Activated naive CD4-positive, alpha-beta T cell treated with anti-CD3 and anti-CD28 coated beads for 36 hours (primary cell): ENCODE results near the gene DRAXIN. TPM values are rescaled to one million over a fixed set of nuclear protein-coding genes. Genes with fewer than 3 reads are reported as not detected.
A peak's percentile ranks its signal among the peaks of the same experiment; 100 is the strongest.

Source experiments
- CTCF ChIA-PET: fragments of 350-600 bp; sonication (Branson Sonifier 250); formaldehyde crosslinking; loops from one replicate; lab custom pipeline; 2021; ENCODE audit warnings: antibody characterized with exemption; lab: Charles Lee
- DNase-seq: peaks from one replicate; pipeline ENCODE4 v3.0.0-alpha.2; 2020
- H3K27ac Mint-ChIP-seq: one replicate; pipeline ENCODE4 v1.8.0; 2021; ENCODE audit warnings: mild to moderate bottlenecking, mixed read lengths
- H3K27me3 Mint-ChIP-seq: one replicate; pipeline ENCODE4 v1.8.0; 2021; ENCODE audit warnings: low read depth, mixed read lengths
- H3K36me3 Mint-ChIP-seq: one replicate; pipeline ENCODE4 v1.8.0; 2021; ENCODE audit warnings: low read depth, mixed read lengths
- H3K4me1 Mint-ChIP-seq: one replicate; pipeline ENCODE4 v1.8.0; 2021; ENCODE audit warnings: low read depth, mixed read lengths
- H3K4me3 Mint-ChIP-seq: one replicate; pipeline ENCODE4 v1.8.0; 2021; ENCODE audit warnings: mild to moderate bottlenecking, moderate library complexity, mixed read lengths
- H3K9me3 Mint-ChIP-seq: one replicate; pipeline ENCODE4 v1.8.0; 2021; ENCODE audit warnings: mixed read lengths
- intact Hi-C: fragments of 100-400 bp; cut with micrococcal nuclease; formaldehyde crosslinking; loops from one replicate; pipeline ENCODE4 v1.15.1; 2023
- total RNA-seq, 2 experiments: library from RNA; stranded (reverse); gene quantifications; one replicate each; pipeline ENCODE4 v1.2.3, GENCODE V29; 2021

Gene DRAXIN
- total RNA-seq, 2 experiments from 2014 or later: 0.26 to 0.30 TPM

DNA sequence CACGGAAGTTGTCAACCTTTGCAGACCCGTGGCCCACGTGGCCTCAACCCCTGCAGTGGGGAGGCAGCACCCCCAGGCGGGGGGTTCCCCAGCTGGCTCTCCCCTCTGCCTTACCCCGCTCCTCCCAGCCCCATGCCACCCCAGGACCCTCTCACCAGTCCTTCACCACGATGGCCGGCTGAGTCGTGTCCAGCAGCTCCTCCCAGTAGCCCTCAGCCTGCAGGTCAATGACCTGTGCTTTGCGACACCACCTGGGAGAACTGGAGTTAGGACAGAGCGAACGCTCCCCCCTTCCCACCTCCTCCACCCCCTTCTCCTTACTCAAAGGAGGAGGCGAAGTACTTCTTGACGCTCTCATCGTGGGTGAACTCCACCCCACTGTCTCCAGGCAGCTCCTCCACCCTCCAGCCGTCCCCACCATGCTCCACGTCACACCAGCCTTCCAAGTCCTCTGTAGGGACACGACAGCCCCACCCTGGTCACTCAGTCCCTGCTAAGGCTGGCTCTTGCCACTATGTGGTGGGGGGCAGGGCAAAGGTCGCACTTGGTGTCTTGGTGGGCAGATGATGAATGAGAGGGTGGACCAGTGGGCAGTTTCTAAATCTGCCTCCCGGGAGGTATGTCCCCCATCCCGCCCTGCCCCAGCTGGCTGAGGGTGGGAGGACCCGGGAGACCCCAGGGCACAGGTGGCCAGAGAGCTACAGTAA is 41.7 kb upstream of the DRAXIN start:
- peaks cover 17% of the 10 kb centered on the region for H3K4me1 Mint-ChIP-seq
- intact Hi-C loops: loop anchor here (1.0 to 5.0 kb wide), 6 partner anchors 70 to 592 kb away; partner anchors contain the start of genes CLCN6 and MTHFR
- H3K27me3 Mint-ChIP-seq: no peaks in the 10 kb centered on the region
- no peak overlapping the region for H3K4me3 Mint-ChIP-seq
- H3K36me3 Mint-ChIP-seq: no peaks in the 10 kb centered on the region
- no peaks in the 10 kb centered on the region for H3K9me3 Mint-ChIP-seq
- H3K27ac Mint-ChIP-seq: no peak overlapping the region
- DNase-seq: no peak
- CTCF ChIA-PET: interaction anchor here (1.0 to 4.1 kb wide), 23 partner anchors 8 to 612 kb away, joined by 3 to 27 read pairs (median 5); partner anchors contain the start of genes AGTRAP, CLCN6, FBXO6 and MAD2L2

DNA sequence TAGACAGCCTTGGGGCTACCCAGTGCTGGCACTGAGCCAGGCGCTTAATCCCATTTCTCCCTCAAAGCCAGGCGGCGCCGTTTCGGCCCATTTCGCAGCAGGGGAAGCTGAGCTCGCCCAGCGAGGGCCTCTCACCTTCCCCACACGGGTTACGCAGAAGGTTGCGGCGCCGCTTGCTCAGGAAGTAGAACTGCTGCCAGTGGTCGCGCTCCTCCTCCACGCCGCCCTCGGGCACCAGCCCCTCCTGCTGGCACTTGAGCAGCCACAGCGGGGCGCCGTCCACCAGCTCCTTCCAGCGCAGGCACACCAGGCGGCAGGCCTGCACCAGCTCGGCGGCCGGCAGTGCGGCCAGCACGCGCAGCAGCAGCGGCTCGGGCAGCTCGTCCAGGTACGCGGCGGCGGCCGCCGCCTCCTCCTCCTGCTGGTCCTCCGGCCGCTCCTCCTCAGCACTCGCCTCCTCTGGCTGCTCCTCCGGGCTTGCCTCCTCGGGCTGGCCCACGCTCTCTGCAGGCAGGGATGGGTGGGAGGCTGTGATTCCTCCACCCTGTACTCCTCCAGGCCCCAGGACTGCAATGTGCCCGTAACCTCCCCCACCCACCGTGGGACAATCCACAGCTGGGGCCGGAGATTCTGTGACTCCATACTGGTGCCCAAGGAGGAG is 41.0 kb upstream of the DRAXIN start:
- H3K27me3 Mint-ChIP-seq: no peaks in the 10 kb centered on the region
- CTCF ChIA-PET: interaction anchor here (0.6 to 4.1 kb wide), 25 partner anchors 8 to 613 kb away, joined by 3 to 27 read pairs (median 5); partner anchors contain the start of genes AGTRAP, CLCN6, FBXO6 and MAD2L2
- H3K27ac Mint-ChIP-seq: no peak overlapping the region
- H3K4me3 Mint-ChIP-seq: peak overlapping the region; percentile 55
- H3K36me3 Mint-ChIP-seq: no peaks in the 10 kb centered on the region
- peaks cover 19% of the 10 kb centered on the region for H3K4me1 Mint-ChIP-seq
- intact Hi-C loops: loop anchor here (1.0 to 5.0 kb wide), 4 partner anchors 69 to 257 kb away; partner anchors contain the start of genes CLCN6 and MTHFR
- H3K9me3 Mint-ChIP-seq: no peaks in the 10 kb centered on the region
- DNase-seq: peak; percentile 88

DNA sequence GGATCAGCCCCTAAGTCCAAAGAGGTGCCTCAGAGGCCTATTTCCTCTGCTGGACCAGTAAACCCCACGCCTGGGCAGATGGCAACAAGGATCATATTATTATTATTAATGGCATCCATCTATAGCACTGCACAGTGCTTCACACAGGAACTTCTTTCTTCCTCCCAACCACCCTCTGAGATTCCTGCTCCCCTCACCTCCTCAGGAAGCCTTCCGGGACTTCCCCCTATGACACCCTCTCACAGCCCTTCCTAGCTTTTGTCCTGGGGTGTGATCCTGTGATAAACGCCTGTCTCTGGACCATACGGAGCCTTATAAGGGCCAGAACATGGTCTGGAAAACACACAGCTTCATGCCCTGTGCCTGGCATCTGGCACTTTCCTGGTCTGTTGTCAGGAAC is 40.5 kb upstream of the DRAXIN start:
- no peak overlapping the region for H3K27ac Mint-ChIP-seq
- H3K36me3 Mint-ChIP-seq: no peaks in the 10 kb centered on the region
- no peaks in the 10 kb centered on the region for H3K27me3 Mint-ChIP-seq
- intact Hi-C loops: loop anchor here (5.0 kb wide), 3 partner anchors 156 to 256 kb away; partner anchors contain the start of genes CLCN6 and MTHFR
- H3K4me3 Mint-ChIP-seq: peak overlapping the region; percentile 55
- CTCF ChIA-PET: interaction anchor here (0.6 to 4.1 kb wide), 22 partner anchors 9 to 613 kb away, joined by 3 to 27 read pairs (median 6); partner anchors contain the start of genes AGTRAP, CLCN6, FBXO6 and MAD2L2
- H3K4me1 Mint-ChIP-seq: peaks cover 25% of the 10 kb centered on the region
- H3K9me3 Mint-ChIP-seq: no peaks in the 10 kb centered on the region
- no peak for DNase-seq

DNA sequence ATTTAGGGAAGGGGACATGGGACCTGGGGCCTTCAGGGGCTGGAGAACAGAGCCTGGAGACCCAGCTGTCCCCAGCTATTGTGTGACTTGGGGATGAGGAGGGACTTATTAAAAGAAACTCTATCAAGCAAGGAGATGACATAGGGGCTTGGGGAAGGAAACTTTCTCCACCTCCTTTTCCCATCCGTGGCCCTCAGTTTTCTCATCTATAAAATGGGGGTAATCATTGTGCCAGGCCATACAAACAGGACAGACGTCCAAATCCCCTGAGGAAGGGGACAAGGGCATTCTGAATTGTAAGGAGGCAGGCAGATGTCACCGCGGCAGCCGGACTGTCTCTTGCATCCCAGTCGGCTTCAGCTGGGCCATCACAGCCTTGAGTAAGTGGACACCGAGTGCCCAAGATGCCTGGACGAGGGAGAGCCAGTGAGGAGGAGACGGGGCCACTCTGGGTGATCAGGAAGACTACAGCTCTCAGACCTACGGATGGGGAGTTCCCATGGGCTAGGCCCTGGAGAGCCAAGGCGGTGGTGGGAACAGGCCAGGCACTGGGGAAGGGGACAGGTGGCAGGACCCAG is 39.2 kb upstream of the DRAXIN start:
- H3K9me3 Mint-ChIP-seq: no peaks in the 10 kb centered on the region
- H3K36me3 Mint-ChIP-seq: no peaks in the 10 kb centered on the region
- H3K27ac Mint-ChIP-seq: no peak overlapping the region
- intact Hi-C loops: loop anchor here (5.0 kb wide), 3 partner anchors 155 to 255 kb away; partner anchors contain the start of genes CLCN6 and MTHFR
- no peak for DNase-seq
- CTCF ChIA-PET: interaction anchor here (0.6 to 4.1 kb wide), 10 partner anchors 9 to 375 kb away, joined by 3 to 27 read pairs (median 7); partner anchors contain the start of genes AGTRAP and FBXO6
- H3K4me3 Mint-ChIP-seq: no peak overlapping the region
- peaks cover 26% of the 10 kb centered on the region for H3K4me1 Mint-ChIP-seq
- no peaks in the 10 kb centered on the region for H3K27me3 Mint-ChIP-seq

DNA sequence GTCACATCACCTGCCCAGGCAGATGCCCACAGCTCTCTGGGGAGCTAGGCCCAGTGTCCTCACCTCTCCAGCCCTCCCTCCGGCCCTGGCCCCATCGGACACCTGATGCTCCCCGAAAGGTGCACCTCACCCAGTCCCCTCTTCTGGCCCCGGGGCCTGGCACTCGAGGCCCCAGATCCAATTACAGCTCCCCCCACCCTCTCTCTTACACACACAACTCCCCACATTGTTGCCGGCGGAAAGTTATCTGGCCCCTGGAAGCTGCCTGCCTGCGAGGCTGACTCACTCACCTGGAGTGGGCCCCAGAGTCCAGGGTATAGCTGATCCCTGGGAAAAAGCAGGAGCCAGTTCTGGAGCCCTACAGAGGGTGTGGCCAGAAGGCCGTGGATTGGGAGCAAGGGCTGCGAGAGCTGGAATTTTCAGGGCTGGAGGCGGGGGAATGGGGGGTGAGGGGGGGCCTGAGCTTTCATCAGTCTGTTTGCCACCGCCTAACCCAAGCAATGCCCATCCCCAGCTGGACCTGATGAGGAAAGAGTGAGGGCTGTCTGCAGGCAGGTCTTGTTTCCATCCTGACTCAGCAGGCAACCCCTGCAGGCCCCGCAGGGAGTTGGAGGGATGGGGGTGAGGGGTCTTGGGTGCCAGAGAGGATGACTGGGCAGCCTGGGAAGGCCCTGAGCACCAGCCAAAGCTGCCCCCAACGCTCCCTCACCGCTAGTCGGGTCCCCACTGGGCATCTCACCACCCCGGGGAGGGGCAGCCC is 38.2 kb upstream of the DRAXIN start:
- Mint-ChIP-seq H3K36me3 (no peaks in the 10 kb centered on the region), H3K4me1 (peaks cover 26% of the 10 kb centered on the region), H3K27ac (no peak overlapping the region), H3K9me3 (no peaks in the 10 kb centered on the region), H3K27me3 (no peaks in the 10 kb centered on the region), H3K4me3 (peak overlapping the region; percentile 56)
- DNase-seq: no peak
- CTCF ChIA-PET: interaction anchor here (0.6 to 4.1 kb wide), 11 partner anchors 8 to 433 kb away, joined by 3 to 27 read pairs (median 5); partner anchors contain the start of gene FBXO6
- intact Hi-C loops: loop anchor here (5.0 kb wide), 3 partner anchors 154 to 254 kb away; partner anchors contain the start of genes CLCN6 and MTHFR

DNA sequence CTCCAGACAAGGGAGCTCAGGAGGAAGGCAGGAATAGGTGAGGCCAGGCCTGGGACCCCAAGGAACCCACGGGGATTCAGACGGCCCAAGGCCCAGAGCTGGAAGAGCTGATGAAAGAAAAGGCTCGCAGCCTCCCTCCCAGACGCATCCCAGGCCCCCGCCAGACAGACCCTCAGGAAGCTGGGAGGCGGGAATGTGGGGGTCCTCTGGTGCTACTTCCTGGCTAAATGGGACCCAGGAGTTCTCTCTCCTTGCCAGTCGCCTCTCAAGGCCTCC is 37.7 kb upstream of the DRAXIN start:
- H3K4me3 Mint-ChIP-seq: peak overlapping the region; percentile 56
- no peaks in the 10 kb centered on the region for H3K9me3 Mint-ChIP-seq
- intact Hi-C loops: loop anchor here (1.0 to 5.0 kb wide), 5 partner anchors 11 to 254 kb away; partner anchors contain the start of genes CLCN6, FBXO6, MAD2L2 and MTHFR
- H3K27me3 Mint-ChIP-seq: no peaks in the 10 kb centered on the region
- no peak overlapping the region for H3K27ac Mint-ChIP-seq
- peaks cover 26% of the 10 kb centered on the region for H3K4me1 Mint-ChIP-seq
- no peaks in the 10 kb centered on the region for H3K36me3 Mint-ChIP-seq
- CTCF ChIA-PET: interaction anchor here (0.6 to 2.9 kb wide), 7 partner anchors 8 to 434 kb away, joined by 3 to 15 read pairs (median 5); partner anchors contain the start of gene FBXO6
- DNase-seq: no peak

DNA sequence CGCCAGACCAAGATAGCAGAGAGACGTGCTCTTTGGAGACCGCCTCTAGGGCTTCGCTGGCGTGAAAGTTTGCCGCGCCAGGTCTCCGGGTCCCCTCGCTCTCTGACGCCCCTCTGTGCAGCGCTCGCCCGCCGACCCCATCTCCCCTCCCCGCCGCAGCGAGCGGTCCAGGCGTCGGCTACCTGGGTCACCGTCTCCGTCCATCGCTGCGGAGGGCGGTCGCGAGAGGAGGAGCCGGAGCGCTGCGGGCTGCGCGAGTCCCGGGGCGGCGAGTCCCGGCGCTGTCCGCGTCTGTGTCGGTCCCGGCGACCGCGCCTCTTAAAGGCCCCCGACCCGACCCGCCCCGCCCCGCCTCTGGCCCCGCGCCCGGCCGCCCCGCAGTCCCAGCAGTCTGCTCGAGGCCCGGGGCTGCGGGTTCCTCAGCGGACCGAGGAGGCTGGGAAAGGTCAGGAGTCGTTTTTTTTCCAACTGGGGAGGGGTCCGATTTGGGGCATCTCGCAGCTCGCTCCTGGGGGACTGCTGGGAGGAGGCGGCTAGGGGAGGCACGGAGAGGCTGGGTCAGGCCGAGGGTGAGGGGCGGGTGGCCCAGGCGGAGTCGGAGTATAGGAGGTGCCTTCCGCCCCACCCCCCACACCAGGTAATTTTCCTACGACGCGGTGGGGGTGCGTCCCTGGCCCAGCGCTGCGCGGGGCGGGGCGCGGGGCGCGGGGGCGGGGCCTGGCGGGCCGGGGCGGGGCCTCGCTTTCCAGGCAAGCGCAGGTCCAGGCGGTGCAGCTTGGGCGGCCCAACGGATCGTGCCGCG is 37.2 kb upstream of the DRAXIN start, which contains the start of the genes FBXO2 and FBXO44:
Gene FBXO2, minus strand, starts transcription at position 293 of the 802 bp plus-strand sequence. Its CDS starts 89 bp downstream, at position 204.
Gene FBXO44, plus strand, starts transcription at position 741 of the 802 bp plus-strand sequence. CDS start 959 bp downstream, outside the sequence.
- no peaks in the 10 kb centered on the region for H3K9me3 Mint-ChIP-seq
- peak within 1 kb of the TSS; percentile 75 for H3K4me3 Mint-ChIP-seq
- peak; percentile 64 for DNase-seq
- CTCF ChIA-PET: interaction anchor here (0.9 to 2.9 kb wide), 4 partner anchors 9 to 66 kb away, joined by 3 to 15 read pairs (median 7); partner anchors contain the start of gene FBXO6
- intact Hi-C loops: loop anchor here (1.0 to 5.0 kb wide), 5 partner anchors 10 to 253 kb away; partner anchors contain the start of genes CLCN6, FBXO6, MAD2L2 and MTHFR
- no peaks in the 10 kb centered on the region for H3K36me3 Mint-ChIP-seq
- H3K4me1 Mint-ChIP-seq: peaks cover 24% of the 10 kb centered on the region
- H3K27me3 Mint-ChIP-seq: no peaks in the 10 kb centered on the region
- H3K27ac Mint-ChIP-seq: no peak within 1 kb of the TSS

DNA sequence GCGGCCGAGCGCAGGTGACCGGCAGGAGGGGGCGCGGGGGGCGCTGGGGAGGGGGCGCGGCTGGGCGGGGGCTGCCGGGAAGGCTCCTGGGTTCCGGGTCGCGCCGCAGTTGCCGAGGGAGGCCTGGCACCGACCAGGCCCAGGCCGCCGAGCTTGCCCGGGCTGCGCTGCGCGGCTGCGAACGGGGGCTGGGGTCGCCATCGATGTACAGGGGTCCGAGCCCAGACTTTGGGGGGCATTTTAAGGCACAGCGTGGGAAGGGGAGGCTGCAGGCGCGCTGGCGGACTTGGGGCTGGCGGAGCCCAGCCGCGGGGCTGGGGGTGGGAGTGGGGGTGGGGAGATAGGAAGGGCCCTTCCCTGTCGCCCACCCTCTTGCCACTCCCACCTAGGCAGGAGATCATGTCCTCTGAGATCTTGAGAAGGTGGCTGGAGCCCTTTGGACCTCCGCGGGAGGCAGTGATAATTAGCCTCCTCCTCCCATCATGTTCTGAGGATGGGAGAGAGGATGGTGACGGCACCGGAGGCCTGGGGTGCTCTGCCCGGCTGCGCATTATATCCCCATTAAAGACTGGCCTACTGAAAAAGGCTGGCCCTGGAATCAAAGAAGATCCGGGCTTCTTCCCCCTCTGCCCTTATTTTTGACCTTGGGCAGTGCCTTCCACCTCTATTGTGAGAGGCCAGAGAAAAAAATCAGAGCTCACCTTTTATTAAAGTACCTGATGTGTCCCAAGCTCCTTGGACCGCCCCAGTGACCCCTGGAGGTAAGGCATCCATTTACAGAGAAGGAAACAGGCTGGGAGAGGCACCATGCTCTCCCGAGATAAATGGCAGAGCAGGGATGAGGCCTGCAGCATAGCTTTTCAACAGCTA is 36.3 kb upstream of the DRAXIN start:
- CTCF ChIA-PET: interaction anchor here (0.8 to 2.9 kb wide), 5 partner anchors 9 to 65 kb away, joined by 3 to 15 read pairs (median 4); partner anchors contain the start of gene FBXO6
- Mint-ChIP-seq H3K4me1 (peaks cover 19% of the 10 kb centered on the region), H3K4me3 (peak overlapping the region; percentile 75), H3K27me3 (no peaks in the 10 kb centered on the region), H3K9me3 (no peaks in the 10 kb centered on the region), H3K36me3 (no peaks in the 10 kb centered on the region), H3K27ac (no peak overlapping the region)
- intact Hi-C loops: loop anchor here (1.0 to 5.0 kb wide), 5 partner anchors 9 to 252 kb away; partner anchors contain the start of genes CLCN6, FBXO6, MAD2L2 and MTHFR
- DNase-seq: no peak

DNA sequence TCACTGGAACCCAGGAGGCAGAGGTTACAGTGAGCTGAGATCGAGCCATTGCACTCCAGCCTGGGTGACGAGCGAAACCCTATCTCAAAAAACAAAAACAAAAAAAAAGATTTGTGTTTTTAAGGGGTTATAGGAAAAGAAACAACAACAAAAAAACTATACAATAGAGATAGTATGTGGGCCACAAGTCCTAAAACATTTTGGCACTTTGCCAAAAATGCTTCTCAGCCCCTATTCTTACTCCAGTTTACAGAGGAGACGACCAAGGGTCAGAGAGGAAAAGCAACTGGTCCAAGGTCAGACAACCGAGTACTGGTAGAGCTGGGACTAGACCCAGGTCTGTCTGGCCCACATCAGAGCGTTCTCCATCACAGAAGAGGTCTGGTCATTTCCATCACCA is 33.9 kb upstream of the DRAXIN start:
- intact Hi-C loops: no loop called here
- no peaks in the 10 kb centered on the region for H3K9me3 Mint-ChIP-seq
- no peak overlapping the region for H3K27ac Mint-ChIP-seq
- CTCF ChIA-PET: interaction anchor here (0.5 to 1.0 kb wide), 2 partner anchors 16 to 557 kb away, joined by 3 to 4 read pairs; no protein-coding TSS in a partner anchor
- no peaks in the 10 kb centered on the region for H3K27me3 Mint-ChIP-seq
- H3K4me1 Mint-ChIP-seq: peaks cover 9% of the 10 kb centered on the region
- no peak for DNase-seq
- no peaks in the 10 kb centered on the region for H3K36me3 Mint-ChIP-seq
- no peak overlapping the region for H3K4me3 Mint-ChIP-seq

DNA sequence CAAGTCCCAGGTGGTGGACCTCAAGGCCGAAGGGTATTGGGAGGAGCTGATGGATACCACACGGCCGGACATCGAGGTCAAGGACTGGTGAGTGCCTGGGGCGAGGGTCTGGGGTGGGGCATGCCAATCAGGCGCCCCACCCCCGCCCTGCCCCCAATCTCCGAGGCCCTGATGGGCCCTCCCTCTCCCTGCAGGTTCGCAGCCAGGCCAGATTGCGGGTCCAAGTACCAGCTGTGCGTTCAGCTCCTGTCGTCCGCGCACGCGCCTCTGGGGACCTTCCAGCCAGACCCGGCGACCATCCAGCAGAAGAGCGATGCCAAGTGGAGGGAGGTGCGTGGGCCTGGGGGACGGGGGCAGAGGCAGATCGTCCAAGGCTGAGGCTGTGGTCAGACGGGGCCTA is 33.0 kb upstream of the DRAXIN start:
- Mint-ChIP-seq H3K36me3 (no peaks in the 10 kb centered on the region), H3K4me1 (peaks cover 9% of the 10 kb centered on the region), H3K4me3 (no peak overlapping the region), H3K27ac (no peak overlapping the region), H3K27me3 (no peaks in the 10 kb centered on the region), H3K9me3 (no peaks in the 10 kb centered on the region)
- CTCF ChIA-PET: interaction anchor here (0.7 kb wide), 1 partner anchor 12 kb away, joined by 3 read pairs; no protein-coding TSS in a partner anchor
- no peak for DNase-seq
- intact Hi-C loops: no loop called here
